Stimulated activated CD8-positive, alpha-beta memory T cell treated with anti-CD3 and anti-CD28 coated beads, Interleukin-15, amount 100 ng/mL, for 48 hours (primary cell): ENCODE data around the gene PNPLA2.

Experiments used
- DNase-seq, 2 donors: peaks; one replicate each; pipeline ENCODE4 v3.0.0-alpha.2; 2020; ENCODE audit warnings: low read depth in 2 of 2

Gene PNPLA2

DNA sequence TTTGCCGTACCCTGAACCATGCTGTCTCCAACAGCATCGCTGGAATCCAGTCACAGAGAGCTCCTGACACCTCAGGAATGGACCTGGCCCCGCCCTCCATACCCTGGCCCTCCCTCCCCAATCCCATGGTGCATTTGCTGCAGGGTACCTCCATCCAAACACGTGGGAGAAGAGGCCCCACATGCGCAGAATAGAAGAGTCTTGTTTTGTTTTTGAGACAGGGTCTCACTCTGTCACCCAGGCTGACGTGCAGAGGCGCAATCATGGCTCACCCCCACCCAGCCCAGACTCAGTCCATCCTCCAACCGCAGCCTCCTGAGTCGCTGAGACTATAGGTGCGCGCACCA is 2.3 kb upstream of the PNPLA2 start:
- no peak for DNase-seq

DNA sequence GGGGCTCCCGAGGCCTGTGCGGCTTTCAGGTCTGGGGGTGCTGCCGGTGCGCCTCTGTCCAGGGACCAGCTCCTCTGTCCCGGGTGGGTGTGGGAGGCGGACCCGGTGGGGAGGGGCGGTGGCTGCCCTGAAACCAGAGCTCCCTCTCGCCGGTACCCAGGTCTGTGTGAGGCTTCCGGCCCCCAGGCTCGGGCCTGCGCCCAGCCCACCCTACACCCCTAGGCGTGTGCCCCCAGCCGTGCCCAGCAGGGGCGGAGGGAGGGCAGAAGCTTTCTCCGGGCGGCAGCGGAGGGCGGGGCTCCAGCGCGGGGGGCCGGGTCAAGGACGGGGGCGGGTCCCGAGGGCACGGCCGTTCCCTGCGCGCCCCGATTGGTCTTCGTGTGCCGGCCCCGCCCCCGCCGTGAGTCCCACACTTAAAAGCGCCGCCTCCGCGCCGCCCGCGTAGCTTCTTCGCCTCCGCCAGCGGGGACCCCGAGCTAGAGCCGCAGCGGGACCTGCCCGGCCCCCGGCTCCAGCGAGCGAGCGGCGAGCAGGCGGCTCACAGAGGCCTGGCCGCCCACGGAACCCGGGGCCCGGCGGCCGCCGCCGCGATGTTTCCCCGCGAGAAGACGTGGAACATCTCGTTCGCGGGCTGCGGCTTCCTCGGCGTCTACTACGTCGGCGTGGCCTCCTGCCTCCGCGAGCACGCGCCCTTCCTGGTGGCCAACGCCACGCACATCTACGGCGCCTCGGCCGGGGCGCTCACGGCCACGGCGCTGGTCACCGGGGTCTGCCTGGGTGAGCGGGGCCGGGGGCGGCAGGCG is 616 bp downstream of the PNPLA2 start:
- peak; percentile 84 to 87 for DNase-seq

DNA sequence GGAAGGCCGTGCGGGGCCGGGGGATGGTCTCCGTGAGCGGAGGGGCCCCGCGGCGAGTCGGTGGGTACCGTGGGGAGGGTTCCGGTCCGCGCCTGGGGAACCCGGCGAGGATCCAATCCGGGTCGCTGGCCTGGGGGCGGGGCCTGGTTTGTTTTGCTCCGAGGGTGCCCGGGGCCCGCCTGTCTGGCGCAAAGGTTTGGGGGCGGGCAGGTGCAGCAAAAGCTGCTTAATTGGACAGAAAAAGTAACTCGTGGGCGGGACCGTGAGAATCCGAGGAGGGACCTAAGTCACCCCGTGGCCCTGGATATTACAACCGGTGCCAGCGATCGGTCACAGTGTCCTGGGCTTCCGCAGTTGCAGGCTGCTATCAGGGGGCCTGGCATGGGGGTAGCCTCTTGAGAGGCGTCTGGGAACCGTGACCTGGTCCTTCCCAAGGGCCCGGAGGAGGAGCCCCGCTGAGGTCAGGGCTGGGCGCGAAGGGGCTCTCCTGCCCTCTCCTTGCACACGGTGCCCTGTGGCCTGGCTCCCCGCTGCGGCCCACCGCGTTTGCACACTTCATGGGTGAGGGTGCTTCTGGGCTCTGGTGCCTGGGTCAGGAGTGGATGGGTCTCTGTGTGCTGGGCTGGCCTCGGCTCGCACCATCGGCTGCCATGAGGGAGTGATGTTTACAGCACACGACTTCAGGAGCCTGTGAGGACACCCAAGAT is 1.4 kb downstream of the PNPLA2 start:
- peak; percentile 88 to 91 for DNase-seq

DNA sequence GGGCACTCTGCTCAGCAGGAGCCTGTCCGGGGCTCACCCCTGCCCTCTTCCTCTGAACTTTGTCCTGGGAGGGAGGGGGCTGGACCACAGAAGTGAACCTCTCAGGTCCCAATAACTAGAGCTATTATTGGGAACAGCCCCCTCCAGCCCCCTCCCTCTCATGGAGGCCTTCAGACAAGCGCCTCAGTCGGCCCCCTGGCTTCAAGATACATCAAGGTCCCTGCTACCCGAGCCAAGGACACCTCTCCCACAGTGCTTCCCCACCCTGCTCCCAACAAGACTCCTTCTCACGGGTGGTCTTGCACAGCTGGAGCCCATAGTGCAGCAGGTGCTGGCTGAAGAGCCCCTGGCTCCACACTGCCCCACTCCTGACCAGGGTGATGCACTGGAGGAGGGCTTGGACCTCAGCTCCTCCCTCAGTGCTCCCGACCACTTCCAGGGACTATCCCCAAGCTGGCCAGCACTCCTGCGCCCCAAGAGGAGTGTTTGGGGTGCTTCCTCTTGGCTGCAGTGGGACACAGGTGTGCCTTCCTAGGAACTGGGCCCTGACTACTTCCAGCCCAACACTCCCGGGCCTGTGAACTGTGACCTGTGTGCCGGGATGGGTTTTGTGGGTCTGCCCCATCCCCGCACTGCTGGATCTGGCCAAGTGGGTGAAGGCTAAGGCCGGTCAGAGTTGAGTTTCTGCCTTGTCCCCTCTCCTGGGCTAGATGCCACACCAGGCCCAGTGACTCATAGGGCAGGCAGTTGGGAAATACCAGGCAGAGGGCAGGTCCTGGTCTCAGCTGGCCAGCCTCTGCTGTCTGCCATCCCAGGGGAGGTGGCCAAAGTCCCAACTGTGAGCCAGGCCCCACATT is 2.2 kb downstream of the PNPLA2 start:
- DNase-seq = no peak

DNA sequence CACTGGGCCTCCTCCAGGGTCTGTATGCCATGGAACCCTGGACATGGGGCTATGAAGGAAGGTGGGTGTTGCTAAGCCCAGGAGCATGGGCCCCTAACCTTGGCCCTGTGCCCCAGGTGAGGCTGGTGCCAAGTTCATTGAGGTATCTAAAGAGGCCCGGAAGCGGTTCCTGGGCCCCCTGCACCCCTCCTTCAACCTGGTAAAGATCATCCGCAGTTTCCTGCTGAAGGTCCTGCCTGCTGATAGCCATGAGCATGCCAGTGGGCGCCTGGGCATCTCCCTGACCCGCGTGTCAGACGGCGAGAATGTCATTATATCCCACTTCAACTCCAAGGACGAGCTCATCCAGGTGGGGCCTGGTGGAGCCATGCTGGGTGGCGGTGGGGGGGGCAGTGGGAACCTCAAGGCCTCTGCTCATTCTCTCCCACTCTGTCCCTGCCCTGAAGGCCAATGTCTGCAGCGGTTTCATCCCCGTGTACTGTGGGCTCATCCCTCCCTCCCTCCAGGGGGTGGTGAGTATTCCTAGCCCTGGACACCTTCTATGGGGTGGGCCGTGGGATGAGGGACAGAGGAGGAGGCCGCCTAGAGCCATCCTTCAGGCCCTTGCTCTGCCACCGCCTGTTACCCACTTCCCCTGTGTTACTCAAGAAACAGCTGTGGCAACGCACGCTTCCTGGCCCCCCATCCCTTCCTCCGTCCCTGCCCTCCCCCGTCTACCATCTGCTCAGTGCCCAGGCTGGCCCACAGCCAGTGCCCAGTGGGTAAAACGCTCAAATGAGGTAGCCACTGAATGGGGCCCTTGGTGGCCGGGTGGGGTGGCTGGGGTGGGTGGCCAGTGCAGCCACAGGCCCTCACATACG is 3.0 kb downstream of the PNPLA2 start:
- DNase-seq = no peak

DNA sequence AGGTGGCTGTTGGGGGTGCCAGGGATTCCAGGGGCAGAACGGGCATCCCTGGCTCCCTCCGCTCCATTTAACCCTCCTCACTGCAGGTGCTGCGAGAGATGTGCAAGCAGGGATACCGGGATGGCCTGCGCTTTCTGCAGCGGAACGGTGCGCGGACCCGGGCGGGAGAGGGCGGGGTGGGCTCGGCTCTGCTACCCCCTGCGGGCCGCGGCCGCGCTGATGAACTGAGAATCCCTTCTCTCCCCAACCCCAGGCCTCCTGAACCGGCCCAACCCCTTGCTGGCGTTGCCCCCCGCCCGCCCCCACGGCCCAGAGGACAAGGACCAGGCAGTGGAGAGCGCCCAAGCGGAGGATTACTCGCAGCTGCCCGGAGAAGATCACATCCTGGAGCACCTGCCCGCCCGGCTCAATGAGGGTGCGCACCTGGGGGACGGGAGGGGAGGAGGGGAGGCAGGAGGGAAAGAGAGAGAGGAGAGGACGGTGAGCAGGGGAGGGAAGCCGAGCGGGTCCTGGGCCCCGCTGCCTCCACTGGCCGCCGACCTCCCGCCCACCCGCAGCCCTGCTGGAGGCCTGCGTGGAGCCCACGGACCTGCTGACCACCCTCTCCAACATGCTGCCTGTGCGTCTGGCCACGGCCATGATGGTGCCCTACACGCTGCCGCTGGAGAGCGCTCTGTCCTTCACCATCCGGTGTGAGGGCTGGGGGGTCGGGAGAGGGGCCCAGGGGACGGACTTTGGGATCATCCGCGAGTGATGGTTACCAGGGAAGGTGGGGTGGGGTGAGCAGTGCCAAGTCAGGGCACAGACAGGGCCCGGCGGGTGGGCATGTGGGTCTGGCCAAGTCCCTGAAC is 5.0 kb downstream of the PNPLA2 start:
- no peak for DNase-seq

DNA sequence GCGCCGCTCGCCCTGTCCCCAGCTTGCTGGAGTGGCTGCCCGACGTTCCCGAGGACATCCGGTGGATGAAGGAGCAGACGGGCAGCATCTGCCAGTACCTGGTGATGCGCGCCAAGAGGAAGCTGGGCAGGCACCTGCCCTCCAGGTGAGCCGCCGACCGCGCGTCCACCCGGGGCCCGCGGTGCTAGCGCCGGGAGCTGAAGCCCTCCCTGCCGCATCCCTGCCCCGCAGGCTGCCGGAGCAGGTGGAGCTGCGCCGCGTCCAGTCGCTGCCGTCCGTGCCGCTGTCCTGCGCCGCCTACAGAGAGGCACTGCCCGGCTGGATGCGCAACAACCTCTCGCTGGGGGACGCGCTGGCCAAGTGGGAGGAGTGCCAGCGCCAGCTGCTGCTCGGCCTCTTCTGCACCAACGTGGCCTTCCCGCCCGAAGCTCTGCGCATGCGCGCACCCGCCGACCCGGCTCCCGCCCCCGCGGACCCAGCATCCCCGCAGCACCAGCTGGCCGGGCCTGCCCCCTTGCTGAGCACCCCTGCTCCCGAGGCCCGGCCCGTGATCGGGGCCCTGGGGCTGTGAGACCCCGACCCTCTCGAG is 5.7 kb downstream of the PNPLA2 start:
- no peak for DNase-seq

DNA sequence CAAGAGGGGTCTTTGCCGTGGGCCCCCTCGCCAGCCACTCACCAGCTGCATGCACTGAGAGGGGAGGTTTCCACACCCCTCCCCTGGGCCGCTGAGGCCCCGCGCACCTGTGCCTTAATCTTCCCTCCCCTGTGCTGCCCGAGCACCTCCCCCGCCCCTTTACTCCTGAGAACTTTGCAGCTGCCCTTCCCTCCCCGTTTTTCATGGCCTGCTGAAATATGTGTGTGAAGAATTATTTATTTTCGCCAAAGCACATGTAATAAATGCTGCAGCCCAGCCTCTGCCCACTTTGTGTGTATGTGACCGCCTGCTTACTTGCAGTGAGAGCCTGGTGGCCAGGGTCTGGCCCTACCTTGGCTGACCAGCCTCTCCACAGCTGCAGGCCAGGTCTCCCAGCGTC is 6.2 kb downstream of the PNPLA2 start:
- DNase-seq = no peak

DNA sequence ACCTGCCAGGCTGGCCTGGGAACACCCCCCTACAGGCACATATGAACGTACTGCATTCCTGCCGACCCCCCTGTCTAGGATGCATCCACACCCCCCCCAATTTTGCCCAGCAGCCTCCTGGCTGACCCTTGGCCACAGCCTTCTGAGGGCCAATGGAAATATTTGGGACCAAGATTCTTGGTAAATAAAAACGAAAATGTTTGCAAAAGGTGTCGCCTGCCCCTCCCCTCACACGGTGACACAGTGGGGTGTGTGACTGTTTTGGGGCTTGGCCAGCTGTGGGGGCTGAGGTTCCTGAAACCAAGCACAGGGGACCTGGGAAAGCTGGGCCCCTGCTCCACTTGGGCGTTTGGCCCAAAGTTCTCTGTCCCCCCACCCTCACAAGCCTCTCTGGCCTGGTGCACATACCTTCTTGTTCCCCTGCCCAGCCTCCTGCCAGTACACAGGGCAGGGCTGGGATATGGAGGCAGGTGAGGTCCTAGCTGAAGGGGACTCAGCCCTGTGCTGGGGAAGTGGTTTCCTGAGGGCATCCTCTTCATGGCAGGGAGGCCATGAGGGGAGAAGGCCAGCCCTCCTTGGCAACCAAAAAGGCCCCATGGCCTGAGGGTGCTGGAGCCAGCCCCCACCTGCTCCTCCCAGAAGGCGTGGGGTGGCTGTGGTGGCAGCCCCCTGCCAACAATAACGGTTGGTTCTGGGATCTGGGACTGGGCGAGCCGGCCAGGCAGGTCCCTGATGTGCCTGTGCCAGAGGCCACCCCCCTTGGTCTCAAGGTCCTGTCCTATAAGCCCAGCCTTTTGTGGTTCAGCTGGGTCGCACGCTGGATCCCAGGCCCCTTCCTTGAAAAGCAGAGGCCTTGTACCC is 6.9 kb downstream of the PNPLA2 start:
- no peak for DNase-seq

DNA sequence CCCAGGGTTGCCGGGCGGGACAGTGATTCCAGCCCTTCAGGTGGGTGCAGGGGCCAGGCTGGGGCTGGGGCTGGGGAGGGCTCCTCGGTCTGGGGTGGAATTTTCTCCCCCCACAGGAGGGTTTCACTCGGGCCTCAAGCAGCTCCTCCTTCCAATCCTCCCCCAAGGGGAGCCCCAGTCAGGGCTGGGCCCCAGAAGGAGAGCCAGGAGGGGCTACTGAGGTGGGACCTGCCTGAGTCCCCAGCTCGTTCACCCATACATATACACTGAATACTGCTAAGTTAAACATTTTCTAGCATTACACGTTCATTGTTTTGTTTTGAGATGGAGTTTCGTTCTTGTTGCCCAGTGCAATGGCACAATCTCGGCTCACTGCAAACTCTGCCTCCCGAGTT is 7.5 kb downstream of the PNPLA2 start:
- no peak for DNase-seq

DNA sequence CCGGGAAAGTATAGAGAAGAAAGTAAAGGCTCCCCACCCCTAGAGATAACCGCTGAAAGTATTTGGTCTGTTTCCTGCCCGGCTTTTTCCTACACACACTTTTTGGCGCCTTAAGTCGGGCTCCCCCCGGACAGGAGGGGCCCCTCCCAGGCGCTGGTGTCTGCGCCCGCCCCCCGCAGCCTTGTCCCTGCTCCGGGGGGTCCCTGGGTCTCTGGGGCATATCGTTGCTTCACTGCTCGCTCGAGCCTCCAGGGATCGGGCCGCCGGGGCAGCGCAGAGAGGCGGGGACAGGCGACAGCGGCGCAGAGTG is 8.1 kb downstream of the PNPLA2 start:
- DNase-seq = no peak

DNA sequence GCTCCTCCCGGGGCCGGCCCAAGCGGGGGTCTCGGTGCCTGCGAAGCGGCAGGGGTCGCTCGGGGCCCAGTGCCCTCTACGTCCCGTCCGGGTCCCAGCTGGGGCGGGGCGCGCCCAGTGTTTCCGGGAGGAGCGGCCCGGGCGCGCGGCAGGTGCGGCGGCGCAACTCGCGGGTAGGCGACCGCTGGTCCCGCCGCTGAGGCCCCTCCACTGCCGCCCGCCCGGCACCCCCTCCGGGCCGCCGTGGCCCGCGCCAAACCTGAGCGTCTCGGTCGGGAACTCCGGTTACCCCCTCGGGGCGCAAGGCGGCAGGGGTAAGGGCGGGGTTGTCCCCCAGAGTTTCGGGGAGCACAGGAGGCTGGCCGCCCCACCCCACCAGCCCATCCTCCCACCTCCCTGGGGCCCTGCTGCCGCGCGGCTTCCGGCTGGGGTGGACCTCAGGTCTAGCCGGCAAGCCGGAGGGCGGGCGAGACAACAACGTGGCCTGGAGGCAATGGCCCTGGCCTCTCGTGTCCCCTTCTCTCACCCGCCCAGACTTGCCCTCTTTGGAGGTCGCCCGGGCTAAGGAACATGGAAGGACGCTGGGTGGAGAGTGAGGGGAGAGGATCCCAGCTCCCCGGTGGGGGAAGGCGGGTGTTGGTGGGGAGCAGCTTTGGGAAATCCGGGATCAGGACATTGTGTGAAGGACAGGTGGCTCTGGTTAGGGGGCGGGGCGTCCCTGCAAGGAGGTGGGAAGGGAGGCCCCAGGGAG is 8.6 kb downstream of the PNPLA2 start:
- DNase-seq = no peak

DNA sequence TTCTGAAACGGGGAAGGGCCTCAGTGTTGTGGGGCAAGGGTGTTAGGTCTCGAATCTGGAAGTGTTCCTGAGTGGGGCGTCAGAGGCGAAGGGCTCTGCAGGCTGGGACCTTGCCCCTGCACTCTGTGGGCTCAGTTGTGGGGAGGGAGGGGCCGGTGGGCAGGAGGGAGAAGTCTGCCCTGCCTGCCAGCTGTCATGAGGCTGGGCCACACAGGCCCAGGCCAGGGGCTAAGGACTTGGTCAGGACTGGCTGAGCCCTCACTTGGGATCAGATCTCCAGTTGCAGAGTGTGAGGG is 9.1 kb downstream of the PNPLA2 start, which contains the start of gene CRACR2B:
Gene CRACR2B, plus strand, starts transcription at position 23 of the 296 bp plus-strand sequence. CDS start 689 bp downstream, outside the sequence.
- no peak for DNase-seq

DNA sequence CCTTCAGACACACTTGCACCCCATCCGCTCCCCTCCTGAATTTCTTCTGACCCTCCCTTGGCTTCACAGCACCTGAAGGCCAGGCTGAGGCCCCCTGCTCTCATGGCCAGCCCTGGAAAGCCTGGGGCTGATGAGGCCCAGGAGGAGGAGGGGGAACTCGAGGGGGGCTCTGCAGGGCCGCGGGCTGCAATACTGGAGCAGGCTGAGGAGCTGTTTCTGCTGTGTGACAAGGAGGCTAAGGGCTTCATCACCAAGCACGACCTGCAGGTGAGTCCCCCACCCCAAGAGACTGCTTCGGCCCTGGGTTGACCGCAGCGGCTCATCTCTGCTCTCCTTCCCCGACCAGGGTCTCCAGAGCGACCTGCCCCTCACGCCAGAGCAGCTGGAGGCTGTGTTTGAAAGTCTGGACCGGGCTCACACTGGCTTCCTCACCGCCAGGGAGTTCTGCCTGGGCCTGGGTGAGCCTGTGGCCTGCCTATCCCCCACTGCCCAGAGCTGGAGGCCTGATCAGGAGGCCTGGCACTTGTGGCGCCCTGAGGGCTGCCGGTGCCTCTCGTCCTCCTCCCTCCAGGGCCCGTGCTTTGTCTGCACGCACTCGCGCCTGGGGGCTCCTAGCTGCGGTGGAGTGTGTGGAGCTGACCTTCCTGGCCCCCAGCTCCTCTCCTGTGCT is 9.9 kb downstream of the PNPLA2 start:
- no peak for DNase-seq

DNA sequence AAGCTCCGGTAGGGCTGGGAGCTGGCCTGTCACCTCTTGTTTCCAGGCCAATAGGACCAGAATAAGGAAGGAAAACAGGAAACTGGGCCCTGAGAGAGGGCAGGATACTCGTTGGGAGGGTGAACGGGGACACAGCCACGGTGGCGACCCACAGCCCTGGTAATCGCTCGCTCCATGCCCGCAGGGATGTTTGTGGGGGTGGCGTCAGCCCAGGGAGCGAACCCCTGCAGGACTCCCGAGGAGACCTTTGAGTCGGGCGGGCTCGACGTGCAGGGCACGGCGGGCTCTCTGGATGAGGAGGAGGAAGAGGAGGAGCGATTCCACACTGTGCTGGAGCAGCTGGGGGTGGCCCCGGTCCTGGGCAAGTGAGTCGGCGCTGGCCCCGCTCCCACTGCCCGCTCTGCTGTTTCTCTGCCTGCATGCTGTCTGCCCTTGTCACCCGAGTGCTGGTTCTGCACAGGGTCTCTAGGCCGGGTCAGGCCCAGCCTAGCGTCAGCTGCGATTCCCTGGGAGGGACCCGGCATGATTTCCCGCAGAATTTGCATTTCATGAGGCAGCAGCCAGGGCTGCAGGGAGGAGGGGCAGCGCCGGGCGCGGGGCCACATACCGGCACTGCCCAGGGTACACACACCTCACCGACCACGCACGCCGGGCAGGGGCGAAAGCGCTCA is 10.6 kb downstream of the PNPLA2 start:
- DNase-seq = no peak

DNA sequence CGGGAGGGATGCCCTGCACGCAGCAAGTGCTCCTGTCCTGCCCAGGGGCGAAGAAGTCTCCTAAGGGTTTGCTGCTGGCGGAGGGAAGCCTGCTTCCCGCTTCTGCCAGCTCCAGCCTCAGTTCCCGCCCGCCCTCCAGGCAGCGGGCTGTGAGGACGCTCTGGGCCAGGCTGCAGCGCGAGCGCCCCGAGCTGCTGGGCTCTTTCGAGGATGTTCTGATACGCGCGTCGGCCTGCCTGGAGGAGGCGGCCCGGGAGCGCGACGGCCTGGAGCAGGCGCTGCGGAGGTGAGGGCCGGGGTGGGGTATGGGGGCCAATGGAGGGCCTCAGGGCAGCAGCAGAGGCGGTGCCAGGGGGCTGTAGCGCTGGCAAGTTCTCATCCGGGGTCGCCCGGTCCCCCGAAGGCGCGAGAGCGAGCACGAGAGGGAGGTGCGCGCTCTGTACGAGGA is 11.2 kb downstream of the PNPLA2 start:
- DNase-seq = no peak

DNA sequence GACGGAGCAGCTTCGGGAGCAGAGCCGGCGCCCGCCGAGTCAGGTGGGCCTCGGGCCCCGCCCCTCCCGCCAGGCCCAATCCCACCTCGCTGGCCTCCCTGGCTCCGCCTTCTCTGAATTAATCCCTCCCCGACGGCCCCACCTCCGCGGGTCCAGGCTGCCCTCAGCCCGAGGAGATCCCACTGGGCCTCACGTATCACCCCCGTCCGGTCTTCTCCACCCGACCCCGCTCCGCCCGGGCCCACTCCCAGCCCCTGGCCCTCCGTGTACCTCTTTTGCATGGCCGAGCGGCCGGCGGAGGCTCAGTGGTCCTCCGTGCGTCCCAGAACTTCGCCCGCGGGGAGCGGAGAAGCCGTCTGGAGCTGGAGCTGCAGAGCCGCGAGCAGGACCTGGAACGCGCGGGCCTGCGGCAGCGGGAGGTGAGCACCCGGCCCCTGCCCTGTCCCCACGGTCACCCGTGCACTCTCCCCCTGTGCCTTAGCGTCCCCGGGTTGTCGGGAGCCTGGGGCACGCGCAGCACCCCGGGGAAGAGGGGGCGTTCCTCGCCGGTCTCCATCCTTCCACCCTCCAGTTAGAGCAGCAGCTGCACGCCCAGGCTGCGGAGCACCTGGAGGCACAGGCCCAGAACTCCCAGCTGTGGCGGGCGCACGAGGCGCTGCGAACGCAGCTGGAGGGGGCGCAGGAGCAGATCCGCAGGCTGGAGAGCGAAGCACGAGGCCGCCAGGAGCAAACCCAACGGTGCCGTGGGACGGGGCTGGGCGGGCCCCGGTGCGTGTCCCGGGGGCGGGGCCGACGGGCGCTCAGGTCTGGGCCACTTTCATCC is 11.8 kb downstream of the PNPLA2 start:
- peak in 1 of 2 donors; percentile 65 for DNase-seq
